HL-60 (cell line): Measurements from ENCODE around the gene MAS1.

Source experiments
- DNase-seq, 2 experiments: peaks; one replicate each; pipeline ENCODE4 v3.0.0-alpha.2; 2010 to 2020; ENCODE audit warnings: low read depth in 1 of 2, low spot score in 1 of 2
- H3K27ac ChIP-seq: fragments of 250-450 bp; sonication (Bioruptor Pico); replicated peaks from 2 replicates; pipeline ENCODE4 v1.5.1; 2020; ENCODE audit warnings: mild to moderate bottlenecking, moderate library complexity
- H3K27me3 ChIP-seq: fragments of 250-450 bp; sonication (Bioruptor Pico); 2 replicates; pipeline ENCODE4 v1.5.1; 2021; ENCODE audit warnings: mild to moderate bottlenecking, moderate library complexity; ENCODE audit not compliant: insufficient read depth, poor library complexity, severe bottlenecking
- H3K4me3 ChIP-seq: replicated peaks from 2 replicates; pipeline ENCODE4 v1.5.1; 2011; ENCODE audit warnings: mild to moderate bottlenecking, control low read depth, low read length; ENCODE audit not compliant: insufficient read depth
- CTCF ChIP-seq: IDR thresholded peaks from one replicate; pipeline ENCODE4 v1.5.1; 2011; ENCODE audit warnings: low read length, control low read depth, inconsistent platforms; ENCODE audit not compliant: insufficient read depth
- GABPA ChIP-seq: IDR thresholded peaks from 2 replicates; pipeline ENCODE4 v1.6.1; 2012; ENCODE audit warnings: low read depth
- POLR2AphosphoS5 ChIP-seq: IDR thresholded peaks from 2 replicates; pipeline ENCODE4 v1.6.1; 2012; ENCODE audit warnings: low read depth
- REST ChIP-seq: IDR thresholded peaks from 2 replicates; pipeline ENCODE4 v1.6.1; 2012; ENCODE audit warnings: low read depth; ENCODE audit not compliant: insufficient replicate concordance
- SPI1 ChIP-seq: IDR thresholded peaks from 2 replicates; pipeline ENCODE4 v1.6.1; 2012; ENCODE audit warnings: low read depth, mild to moderate bottlenecking, borderline replicate concordance

MAS1 gene

GRCh38 chr6:159890201-159890600, 587 bp upstream of the MAS1 start:
- no peak for DNase-seq
- H3K27me3 ChIP-seq, result peaks cover 23% of the 10 kb centered on the region
- H3K4me3 ChIP-seq, result no peak overlapping the region
- TF ChIP-seq GABPA (no peak), REST (no peak), SPI1 (no peak)
- no peak overlapping the region for H3K27ac ChIP-seq

- peaks cover 24% of the 10 kb centered on the region for H3K27me3 ChIP-seq
Observed at GRCh38 chr6:159892053-159892452, 1.3 kb downstream of the MAS1 start.

GRCh38 chr6:159893064-159893463, 2.3 kb downstream of the MAS1 start:
- H3K27me3 ChIP-seq, result peaks cover 24% of the 10 kb centered on the region
- no peak for DNase-seq
- TF ChIP-seq POLR2AphosphoS5 (no peak), GABPA (no peak), REST (no peak), SPI1 (no peak), CTCF (no peak)
- H3K4me3 ChIP-seq, result no peak overlapping the region
- H3K27ac ChIP-seq, result no peak overlapping the region

More at GRCh38 chr6:159892053-159892452, 1.3 kb downstream of the MAS1 start:
- DNase-seq, result no peak
- no peak overlapping the region for H3K4me3 ChIP-seq
- no peak for TF ChIP-seq SPI1
- H3K27ac ChIP-seq, result no peak overlapping the region

GRCh38 chr6:159894991-159895390, 4.2 kb downstream of the MAS1 start:
- no peak overlapping the region for H3K4me3 ChIP-seq
- peaks cover 18% of the 10 kb centered on the region for H3K27me3 ChIP-seq
- TF ChIP-seq POLR2AphosphoS5 (no peak), SPI1 (no peak), REST (no peak), CTCF (no peak), GABPA (no peak)
- no peak overlapping the region for H3K27ac ChIP-seq
- DNase-seq, result no peak
